Measurements from ENCODE around the gene THBS4. TPM values are rescaled to one million over a fixed set of nuclear protein-coding genes. Genes with fewer than 3 reads are reported as not detected.

Gene THBS4
- total and polyA plus RNA-seq, 10 of the 15 experiments (the other 5 are each of a cell fraction or from before 2014, with no cell fraction given), result 0.31 to 1.7 (median 0.75) TPM

- 68% methylated on average over 18 of the region's 18 CpGs for WGBS (ENCODE audit: insufficient coverage, insufficient replicate concordance, low lambda C conversion rate, missing lambda C conversion rate)
- Histone ChIP-seq H3K27ac (ENCODE audit: control insufficient read depth, insufficient read depth) (no peak overlapping the region), H3K79me2 (ENCODE audit: control insufficient read depth, insufficient read depth, low read length) (no peaks in the 10 kb centered on the region), H3K4me1 (ENCODE audit: control insufficient read depth, insufficient read depth, low read length) (no peaks in the 10 kb centered on the region), H3K36me3 (ENCODE audit: control insufficient read depth in 2 of 2, insufficient read depth in 2 of 2, low read length in 1 of 2) (no peaks in the 10 kb centered on the region), H2AFZ (ENCODE audit: control insufficient read depth, low read depth, low read length) (no peak overlapping the region), H3K9ac (ENCODE audit: control insufficient read depth, insufficient read depth, low read length) (no peak overlapping the region), H3K9me3 (replicated peaks; ENCODE audit: control insufficient read depth, insufficient read depth, low read length) (no peaks in the 10 kb centered on the region), H3K4me2 (ENCODE audit: control insufficient read depth, insufficient read depth) (no peak overlapping the region), H3K27me3 (replicated peaks in 1 of 2; ENCODE audit: control insufficient read depth in 2 of 2, insufficient read depth in 2 of 2, low read length in 1 of 2) (no peaks in the 10 kb centered on the region), H4K20me1 (ENCODE audit: control insufficient read depth, insufficient read depth) (no peaks in the 10 kb centered on the region), H3K4me3 (no peak overlapping the region)
- in situ Hi-C loops (cut with MboI), result no loop called here
- intact Hi-C loops (cut with micrococcal nuclease; ENCODE audit: unreplicated experiment), result no loop called here
- FAIRE-seq, result no peak
- RAD21 ChIA-PET (ENCODE audit: unreplicated experiment), result no interaction called here
- no peak for DNase-seq (ENCODE audit: low read depth, low spot score)
- CTCF ChIA-PET, result interaction anchor here (0.8 to 2.1 kb wide), 2 partner anchors 14 to 24 kb away, joined by 3 to 5 read pairs; no protein-coding TSS in a partner anchor
- POLR2A ChIA-PET, result no interaction called here
- SMC1A ChIA-PET (ENCODE audit: uncharacterized antibody, unreplicated experiment), result interaction anchor here (0.7 kb wide), 1 partner anchor 250 kb away, joined by 3 read pairs; no protein-coding TSS in a partner anchor
- ATAC-seq, result no peak
- TF ChIP-seq HDGF (IDR thresholded peaks at IDR 0.05) (no peak), NFXL1 (IDR thresholded peaks at IDR 0.05; ENCODE audit: borderline replicate concordance) (no peak), BACH1 (IDR thresholded peaks at IDR 0.05; ENCODE audit: borderline replicate concordance) (no peak), NR2C2 (IDR thresholded peaks at IDR 0.05; ENCODE audit: borderline replicate concordance, control insufficient read depth, insufficient read length, low read depth) (no peak)
- TF ChIP-seq, protein P1, sequence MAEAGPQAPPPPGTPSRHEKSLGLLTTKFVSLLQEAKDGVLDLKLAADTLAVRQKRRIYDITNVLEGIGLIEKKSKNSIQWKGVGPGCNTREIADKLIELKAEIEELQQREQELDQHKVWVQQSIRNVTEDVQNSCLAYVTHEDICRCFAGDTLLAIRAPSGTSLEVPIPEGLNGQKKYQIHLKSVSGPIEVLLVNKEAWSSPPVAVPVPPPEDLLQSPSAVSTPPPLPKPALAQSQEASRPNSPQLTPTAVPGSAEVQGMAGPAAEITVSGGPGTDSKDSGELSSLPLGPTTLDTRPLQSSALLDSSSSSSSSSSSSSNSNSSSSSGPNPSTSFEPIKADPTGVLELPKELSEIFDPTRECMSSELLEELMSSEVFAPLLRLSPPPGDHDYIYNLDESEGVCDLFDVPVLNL (IDR thresholded peaks at IDR 0.05; ENCODE audit: low read depth, low read length), result no peak
- no TSS peak for BruUV-seq (replicated peaks)
These were observed 24.3 kb downstream of the THBS4 start for GRCh38 chr5:80059354-80059980.

- CTCF ChIA-PET, result no interaction called here
- POLR2A ChIA-PET, result no interaction called here
- intact Hi-C loops (cut with micrococcal nuclease; ENCODE audit: unreplicated experiment) (no loop called here), in situ Hi-C loops (cut with MboI) (no loop called here)
- Histone ChIP-seq H3K4me1 (ENCODE audit: control insufficient read depth, insufficient read depth, low read length) (no peaks in the 10 kb centered on the region), H3K27me3 (replicated peaks in 1 of 2; ENCODE audit: control insufficient read depth in 2 of 2, insufficient read depth in 2 of 2, low read length in 1 of 2) (no peaks in the 10 kb centered on the region), H3K9me3 (replicated peaks; ENCODE audit: control insufficient read depth, insufficient read depth, low read length) (no peaks in the 10 kb centered on the region), H3K4me2 (ENCODE audit: control insufficient read depth, insufficient read depth) (no peak overlapping the region), H3K27ac (ENCODE audit: control insufficient read depth, insufficient read depth) (no peak overlapping the region), H2AFZ (ENCODE audit: control insufficient read depth, low read depth, low read length) (no peak overlapping the region), H4K20me1 (ENCODE audit: control insufficient read depth, insufficient read depth) (no peaks in the 10 kb centered on the region), H3K9ac (ENCODE audit: control insufficient read depth, insufficient read depth, low read length) (no peak overlapping the region), H3K36me3 (ENCODE audit: control insufficient read depth in 2 of 2, insufficient read depth in 2 of 2, low read length in 1 of 2) (no peaks in the 10 kb centered on the region), H3K79me2 (ENCODE audit: control insufficient read depth, insufficient read depth, low read length) (no peaks in the 10 kb centered on the region), H3K4me3 (no peak overlapping the region)
- RAD21 ChIA-PET (ENCODE audit: unreplicated experiment), result no interaction called here
- DNase-seq (ENCODE audit: low read depth, low spot score) (no peak), FAIRE-seq (no peak), ATAC-seq (no peak)
- SMC1A ChIA-PET (ENCODE audit: uncharacterized antibody, unreplicated experiment), result no interaction called here
- 36% methylated on average over 4 of the region's 4 CpGs for WGBS (ENCODE audit: insufficient coverage, insufficient replicate concordance, low lambda C conversion rate, missing lambda C conversion rate)
- no TSS peak for BruUV-seq (replicated peaks)
- TF ChIP-seq SMARCA5 (IDR thresholded peaks at IDR 0.05) (no peak), IKZF1 (conservative IDR thresholded peaks at IDR 0.05) (no peak), ZBTB11 (CRISPR knock-in tag; IDR thresholded peaks at IDR 0.05) (no peak), ETV6 (conservative IDR thresholded peaks at IDR 0.05 in 1 of 2, IDR thresholded peaks at IDR 0.05 in 1 of 2; ENCODE audit: borderline replicate concordance in 1 of 2, low read depth in 1 of 2) (no peak), RFX5 (IDR thresholded peaks at IDR 0.05; ENCODE audit: low read depth, low read length) (no peak), BRCA1 (IDR thresholded peaks at IDR 0.05; ENCODE audit: low read depth, low read length) (no peak)
These were observed 25.8 kb downstream of the THBS4 start for GRCh38 chr5:80060966-80061365.

Data from GM12878 (cell line).